AG04449 (cell line): ENCODE measurements around the gene GULP1.

Source experiments
- CTCF ChIA-PET: fragments of 350-600 bp; formaldehyde crosslinking; extraction: SDS; loops from one replicate; lab custom pipeline; 2021; ENCODE audit warnings: antibody characterized with exemption; lab: Yijun Ruan, JAX
- POLR2A ChIA-PET: fragments of 400-600, 350-600 bp; formaldehyde crosslinking; extraction: SDS; loops from one replicate; lab custom pipeline; 2020; ENCODE audit warnings: antibody characterized with exemption, inconsistent platforms; lab: Yijun Ruan, JAX
- DNase-seq: peaks from one replicate; pipeline ENCODE4 v3.0.0-alpha.2; 2010; ENCODE audit warnings: low read depth, low spot score
- H3K4me3 ChIP-seq: 2 replicates; pipeline ENCODE4 v1.5.1; 2011; ENCODE audit warnings: low read depth, mild to moderate bottlenecking, control low read depth, low read length
- CTCF ChIP-seq: IDR thresholded peaks from one replicate; pipeline ENCODE4 v1.5.1; 2011; ENCODE audit warnings: mild to moderate bottlenecking, moderate library complexity, low read length, control low read depth, inconsistent platforms; ENCODE audit not compliant: insufficient read depth; ENCODE audit errors: missing control alignments

The GULP1 gene

GRCh38 chr2:188378371-188378950 lies 86.8 kb downstream of the GULP1 start:
- no peak overlapping the region for H3K4me3 ChIP-seq
- no peak for DNase-seq
- CTCF ChIA-PET, result interaction anchor here (0.9 to 2.1 kb wide), 3 partner anchors 7 to 27 kb away, joined by 3 to 8 read pairs (median 4); no protein-coding TSS in a partner anchor
- POLR2A ChIA-PET, result interaction anchor here (0.6 kb wide), 1 partner anchor 33 kb away, joined by 5 read pairs; no protein-coding TSS in a partner anchor
- no peak for TF ChIP-seq CTCF

- no peak for TF ChIP-seq CTCF
- ChIA-PET CTCF (interaction anchor here (1.0 to 1.1 kb wide), 2 partner anchors 9 to 13 kb away, joined by 4 read pairs; no protein-coding TSS in a partner anchor), POLR2A (no interaction called here)
- H3K4me3 ChIP-seq, result no peak overlapping the region
- DNase-seq, result no peak
These were observed 88.1 kb downstream of the GULP1 start for GRCh38 chr2:188379748-188380147.

GRCh38 chr2:188380280-188380679 lies 88.6 kb downstream of the GULP1 start:
- no peak overlapping the region for H3K4me3 ChIP-seq
- CTCF ChIA-PET, result interaction anchor here (1.0 kb wide), 1 partner anchor 13 kb away, joined by 4 read pairs; no protein-coding TSS in a partner anchor
- no peak for TF ChIP-seq CTCF
- POLR2A ChIA-PET, result no interaction called here
- DNase-seq, result no peak

- POLR2A ChIA-PET, result interaction anchor here (1.0 to 1.1 kb wide), 2 partner anchors 21 to 90 kb away, joined by 3 read pairs; partner anchors contain the start of gene GULP1
- H3K4me3 ChIP-seq, result no peak overlapping the region
- CTCF ChIA-PET, result no interaction called here
- DNase-seq, result no peak
- no peak for TF ChIP-seq CTCF
These were observed 89.9 kb downstream of the GULP1 start for GRCh38 chr2:188381614-188382013.

- DNase-seq, result no peak
- H3K4me3 ChIP-seq, result no peak overlapping the region
- no peak for TF ChIP-seq CTCF
- ChIA-PET CTCF (interaction anchor here (1.4 to 1.6 kb wide), 2 partner anchors 9 to 12 kb away, joined by 3 to 6 read pairs; no protein-coding TSS in a partner anchor), POLR2A (interaction anchor here (1.0 to 1.1 kb wide), 2 partner anchors 20 to 90 kb away, joined by 3 read pairs; partner anchors contain the start of gene GULP1)
These were observed 90.4 kb downstream of the GULP1 start for GRCh38 chr2:188382107-188382506.

- TF ChIP-seq CTCF, result no peak
- CTCF ChIA-PET, result interaction anchor here (0.7 to 1.6 kb wide), 3 partner anchors 10 to 15 kb away, joined by 3 to 6 read pairs (median 3); no protein-coding TSS in a partner anchor
- no peak for DNase-seq
- POLR2A ChIA-PET, result no interaction called here
- no peak overlapping the region for H3K4me3 ChIP-seq
These were observed 91.5 kb downstream of the GULP1 start for GRCh38 chr2:188383158-188383557.
